Kidney epithelial cell (primary cell): Measurements from ENCODE around the gene PLP1. TPM values are rescaled to one million over a fixed set of nuclear protein-coding genes. Genes with fewer than 3 reads are reported as not detected.
"Not testable (repeated sequence)": the region's sequence is repeated elsewhere in the genome, so short reads cannot be mapped to it uniquely, and the experiment has no call there.

ENCODE experiments used
- DNase-seq: peaks from one replicate; pipeline ENCODE4 v3.0.0-alpha.2; 2010; ENCODE audit warnings: low read depth
- H3K27me3 ChIP-seq: 2 replicates; pipeline ENCODE4 v1.6.0; 2011; ENCODE audit warnings: low read length; ENCODE audit not compliant: control insufficient read depth, insufficient read depth
- H3K36me3 ChIP-seq: 2 replicates; pipeline ENCODE4 v1.5.1; 2011; ENCODE audit warnings: low read length; ENCODE audit not compliant: control insufficient read depth, insufficient read depth
- H3K4me3 ChIP-seq: 2 replicates; pipeline ENCODE4 v1.5.1; 2011; ENCODE audit warnings: low read depth, mild to moderate bottlenecking, control low read depth, low read length
- total RNA-seq: library from RNA; depleted of rRNA; stranded (reverse); fragments of >200 nt; gene quantifications from 2 replicates; pipeline ENCODE4 v1.2.3, GENCODE V29; 2015
- TF ChIP-seq, protein P1 (sequence below): IDR thresholded peaks from 2 replicates; pipeline ENCODE4 v1.5.1; 2011; ENCODE audit warnings: mild to moderate bottlenecking, moderate library complexity, low read length, control low read depth, inconsistent platforms; ENCODE audit not compliant: insufficient read depth, poor library complexity, severe bottlenecking

Gene PLP1
- total RNA-seq, 1 donor from 2014 or later = not detected

GRCh38 chrX:103747163-103747562 is 29.5 kb upstream of the PLP1 start:
- Histone ChIP-seq H3K36me3 (no peaks in the 10 kb centered on the region), H3K4me3 (no peak overlapping the region), H3K27me3 (peaks cover 2% of the 10 kb centered on the region)
- no peak for DNase-seq
- TF ChIP-seq, protein P1, sequence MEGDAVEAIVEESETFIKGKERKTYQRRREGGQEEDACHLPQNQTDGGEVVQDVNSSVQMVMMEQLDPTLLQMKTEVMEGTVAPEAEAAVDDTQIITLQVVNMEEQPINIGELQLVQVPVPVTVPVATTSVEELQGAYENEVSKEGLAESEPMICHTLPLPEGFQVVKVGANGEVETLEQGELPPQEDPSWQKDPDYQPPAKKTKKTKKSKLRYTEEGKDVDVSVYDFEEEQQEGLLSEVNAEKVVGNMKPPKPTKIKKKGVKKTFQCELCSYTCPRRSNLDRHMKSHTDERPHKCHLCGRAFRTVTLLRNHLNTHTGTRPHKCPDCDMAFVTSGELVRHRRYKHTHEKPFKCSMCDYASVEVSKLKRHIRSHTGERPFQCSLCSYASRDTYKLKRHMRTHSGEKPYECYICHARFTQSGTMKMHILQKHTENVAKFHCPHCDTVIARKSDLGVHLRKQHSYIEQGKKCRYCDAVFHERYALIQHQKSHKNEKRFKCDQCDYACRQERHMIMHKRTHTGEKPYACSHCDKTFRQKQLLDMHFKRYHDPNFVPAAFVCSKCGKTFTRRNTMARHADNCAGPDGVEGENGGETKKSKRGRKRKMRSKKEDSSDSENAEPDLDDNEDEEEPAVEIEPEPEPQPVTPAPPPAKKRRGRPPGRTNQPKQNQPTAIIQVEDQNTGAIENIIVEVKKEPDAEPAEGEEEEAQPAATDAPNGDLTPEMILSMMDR = no peak

DNA sequence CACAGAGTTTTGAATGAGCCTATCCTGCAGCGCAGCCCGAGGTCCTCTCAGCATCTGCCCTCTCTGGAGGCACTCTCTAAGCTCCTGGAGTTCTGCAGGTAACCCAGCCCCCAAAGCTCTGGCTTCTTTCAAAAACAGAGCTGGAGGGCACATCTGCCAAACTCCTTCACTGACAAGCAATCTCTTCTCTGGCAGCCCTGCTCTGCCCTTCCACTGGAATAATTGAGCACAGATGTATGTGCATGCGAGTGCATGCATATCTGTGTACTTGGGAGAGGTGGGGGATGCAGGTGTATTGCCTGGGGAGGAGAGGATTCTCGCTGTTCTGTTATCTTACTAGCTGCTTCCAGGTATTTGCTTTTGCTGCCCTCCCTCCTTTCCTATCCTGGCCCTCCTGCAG is 22.2 kb upstream of the PLP1 start:
- Histone ChIP-seq H3K4me3 (no peak overlapping the region), H3K27me3 (peaks cover 5% of the 10 kb centered on the region), H3K36me3 (no peaks in the 10 kb centered on the region)
- TF ChIP-seq, protein P1 = no peak
- DNase-seq = no peak

DNA sequence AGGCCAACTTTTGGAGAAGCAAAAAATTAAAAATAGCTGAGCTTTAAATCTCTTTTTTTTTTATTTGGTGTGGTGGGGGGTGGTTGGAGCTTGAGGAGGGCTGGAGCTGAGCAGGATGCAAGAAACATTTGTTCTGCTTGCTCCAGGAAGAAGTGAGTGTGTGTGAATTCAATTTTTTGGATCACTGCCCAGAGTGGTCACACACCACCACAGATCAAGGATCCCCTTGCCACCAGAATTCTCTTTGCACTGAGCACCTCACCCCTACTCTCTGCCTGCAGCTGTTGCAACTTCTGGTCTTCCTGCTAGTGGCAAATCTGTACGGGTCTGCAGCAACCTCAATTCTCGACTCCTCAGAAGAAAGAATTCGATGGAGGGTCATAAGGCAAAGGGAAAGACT is 19.9 kb upstream of the PLP1 start:
- Histone ChIP-seq H3K36me3 (no peaks in the 10 kb centered on the region), H3K4me3 (no peak overlapping the region), H3K27me3 (peaks cover 5% of the 10 kb centered on the region)
- no peak for DNase-seq
- TF ChIP-seq, protein P1 = no peak

GRCh38 chrX:103758555-103758954 is 18.1 kb upstream of the PLP1 start:
- H3K27me3 ChIP-seq = peaks cover 3% of the 10 kb centered on the region
- TF ChIP-seq, protein P1 = no peak
- no peak overlapping the region for H3K4me3 ChIP-seq
- H3K36me3 ChIP-seq = no peaks in the 10 kb centered on the region
- no peak for DNase-seq

DNA sequence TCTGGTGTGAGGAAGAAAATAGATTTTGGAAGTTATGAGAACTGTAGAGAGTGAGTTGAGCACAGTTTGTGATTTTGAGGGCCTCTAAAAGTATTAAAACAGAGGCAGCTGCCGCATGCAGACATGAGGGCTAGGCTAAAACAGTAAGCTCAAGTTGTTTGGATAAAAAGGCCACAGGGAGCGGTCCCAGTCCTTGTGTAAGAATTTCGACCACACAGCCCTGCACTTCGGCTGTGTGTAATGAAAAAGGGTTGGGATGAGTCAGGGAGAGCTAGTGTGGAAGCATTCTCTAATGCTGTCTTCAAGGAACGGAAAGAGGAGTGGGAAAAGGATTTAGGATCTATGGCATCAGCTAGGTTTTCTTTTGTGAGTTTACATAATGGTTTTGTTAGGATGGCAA is 13.1 kb upstream of the PLP1 start:
- not testable (repeated sequence) for H3K27me3 ChIP-seq, DNase-seq, H3K36me3 ChIP-seq, H3K4me3 ChIP-seq

- H3K4me3 ChIP-seq, DNase-seq, H3K36me3 ChIP-seq, H3K27me3 ChIP-seq: not testable (repeated sequence)
Observed at GRCh38 chrX:103766813-103767555, 9.7 kb upstream of the PLP1 start.

DNA sequence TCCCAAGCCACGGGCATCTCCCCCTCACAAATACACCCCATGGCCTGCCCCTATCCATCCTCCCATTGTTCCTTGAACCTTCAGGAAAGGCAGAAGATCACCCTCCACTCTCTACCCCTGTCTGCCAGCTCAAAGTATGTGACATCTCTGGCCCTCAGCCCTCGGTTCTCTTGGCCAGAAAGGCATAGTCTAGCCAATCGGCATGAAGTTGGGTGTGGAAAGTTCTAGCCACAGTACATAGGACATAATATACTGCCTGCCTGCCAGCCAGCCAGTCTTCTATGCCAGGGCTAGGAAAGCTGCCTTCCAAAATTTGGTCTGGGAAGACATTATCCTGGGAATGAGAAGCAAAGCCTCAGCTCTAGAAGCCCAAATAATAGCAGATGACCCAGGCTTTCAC is 3.2 kb upstream of the PLP1 start:
- Histone ChIP-seq H3K4me3 (no peak overlapping the region), H3K27me3 (peaks cover 23% of the 10 kb centered on the region), H3K36me3 (no peaks in the 10 kb centered on the region)
- DNase-seq = no peak
- TF ChIP-seq, protein P1 = no peak
